NCI-H2196 (cell line): ENCODE measurements around the gene OPCML.

Source experiments
- DNase-seq: peaks from one replicate; lab custom pipeline; 2025; ENCODE audit not compliant: unreplicated experiment; lab: John Stamatoyannopoulos, UW

OPCML gene

GRCh38 chr11:132772703-132773545 lies 759.4 kb downstream of the OPCML start:
- DNase-seq, result no peak

- no peak for DNase-seq
These were observed 760.6 kb downstream of the OPCML start for GRCh38 chr11:132771746-132772145.

GRCh38 chr11:132770829-132771530 lies 761.3 kb downstream of the OPCML start:
- no peak for DNase-seq

- no peak for DNase-seq
These were observed 768.8 kb downstream of the OPCML start for GRCh38 chr11:132763503-132763902.

GRCh38 chr11:132755934-132756333 lies 776.4 kb downstream of the OPCML start:
- DNase-seq, result no peak

- DNase-seq, result no peak
These were observed 780.6 kb downstream of the OPCML start for GRCh38 chr11:132751516-132752250.

GRCh38 chr11:132746305-132746704 lies 786.0 kb downstream of the OPCML start:
- no peak for DNase-seq

- DNase-seq, result no peak
These were observed 787.0 kb downstream of the OPCML start for GRCh38 chr11:132745306-132745705.

- no peak for DNase-seq
These were observed 787.5 kb downstream of the OPCML start for GRCh38 chr11:132744771-132745170.

- DNase-seq, result no peak
These were observed 788.7 kb downstream of the OPCML start for GRCh38 chr11:132743601-132744000.

GRCh38 chr11:132742929-132743328 lies 789.4 kb downstream of the OPCML start:
- DNase-seq, result no peak

GRCh38 chr11:132734217-132734616 lies 798.1 kb downstream of the OPCML start:
- DNase-seq, result no peak

GRCh38 chr11:132728026-132728425 lies 804.3 kb downstream of the OPCML start:
- DNase-seq, result no peak

GRCh38 chr11:132721526-132721925 lies 810.8 kb downstream of the OPCML start:
- DNase-seq, result no peak

- no peak for DNase-seq
These were observed 812.6 kb downstream of the OPCML start for GRCh38 chr11:132719684-132720083.

- DNase-seq, result no peak
These were observed 813.3 kb downstream of the OPCML start for GRCh38 chr11:132718711-132719671.

GRCh38 chr11:132717824-132718223 lies 814.5 kb downstream of the OPCML start:
- no peak for DNase-seq

- no peak for DNase-seq
These were observed 816.3 kb downstream of the OPCML start for GRCh38 chr11:132716037-132716436.

- no peak for DNase-seq
These were observed 817.4 kb downstream of the OPCML start for GRCh38 chr11:132714859-132715440.

- DNase-seq, result no peak
These were observed 819.8 kb downstream of the OPCML start for GRCh38 chr11:132712466-132712865.
